ENCODE data around the gene SPTBN5.

SPTBN5 gene

GRCh38 chr15:41821831-41822230 lies 72.0 kb downstream of the SPTBN5 start:
- DNase-seq: no peak

DNA sequence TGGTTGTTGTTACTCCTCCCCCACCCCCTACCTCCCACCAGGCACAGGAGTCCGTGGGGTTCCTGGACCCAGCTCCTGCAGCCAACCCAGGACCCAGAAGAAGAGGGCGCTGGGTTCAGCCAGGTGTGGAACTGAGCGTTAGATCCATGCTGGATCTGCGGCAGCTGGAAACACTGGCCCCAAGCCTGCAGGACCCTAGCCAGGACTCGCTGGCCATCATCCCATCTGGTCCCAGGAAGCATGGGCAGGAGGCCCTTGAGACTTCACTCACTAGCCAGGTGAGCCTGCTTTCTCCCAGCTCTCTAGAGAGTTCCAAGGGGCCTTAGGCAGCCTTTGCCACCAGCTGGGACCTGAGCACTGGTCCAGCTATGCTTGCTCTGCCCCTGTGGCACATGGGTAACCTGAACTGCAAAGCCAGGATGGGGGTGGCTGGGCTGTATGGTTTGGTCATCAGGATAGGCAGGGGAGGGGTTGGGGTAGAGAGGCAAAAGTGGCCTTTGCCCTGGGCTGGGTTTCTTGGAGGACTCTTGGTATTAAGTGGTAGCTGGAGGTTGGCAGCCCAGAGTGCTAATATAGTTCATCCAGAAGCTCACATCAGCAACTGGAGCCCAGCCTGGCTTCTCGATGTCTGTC lies 72.9 kb downstream of the SPTBN5 start:
- no peak for DNase-seq

DNA sequence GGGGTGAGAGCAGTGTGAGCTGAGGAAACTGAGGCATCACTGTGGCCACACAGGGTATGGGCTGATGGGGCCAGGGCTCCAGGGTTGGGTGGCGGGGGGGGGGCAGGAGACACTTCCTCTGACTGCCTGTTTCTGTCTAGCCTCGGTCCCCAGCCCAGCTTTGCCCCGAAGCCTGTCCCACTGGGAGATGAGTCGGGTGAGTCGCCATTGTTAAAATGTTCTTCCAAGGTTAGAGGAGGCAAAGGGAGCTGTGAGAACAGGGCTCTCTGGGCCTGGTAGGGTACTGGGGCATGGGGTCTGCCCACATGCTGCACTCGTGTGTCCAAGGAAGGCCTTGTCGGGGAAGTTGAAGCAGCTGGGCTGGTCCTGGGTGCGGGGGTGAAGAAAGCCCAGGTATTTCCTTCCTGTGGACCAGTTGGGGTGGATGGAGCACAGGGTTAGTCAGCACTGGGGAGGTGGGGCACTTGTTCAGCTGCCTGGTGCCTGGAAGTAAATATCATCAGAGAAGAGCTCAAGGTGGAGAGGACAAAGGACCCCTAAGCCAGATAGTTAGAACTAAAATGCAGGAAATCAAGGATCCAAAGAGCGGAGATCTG lies 74.3 kb downstream of the SPTBN5 start:
- DNase-seq: no peak

- DNase-seq: no peak
These were observed 76.1 kb downstream of the SPTBN5 start for GRCh38 chr15:41817781-41818180.

GRCh38 chr15:41817327-41817726 lies 76.5 kb downstream of the SPTBN5 start:
- DNase-seq: no peak

DNA sequence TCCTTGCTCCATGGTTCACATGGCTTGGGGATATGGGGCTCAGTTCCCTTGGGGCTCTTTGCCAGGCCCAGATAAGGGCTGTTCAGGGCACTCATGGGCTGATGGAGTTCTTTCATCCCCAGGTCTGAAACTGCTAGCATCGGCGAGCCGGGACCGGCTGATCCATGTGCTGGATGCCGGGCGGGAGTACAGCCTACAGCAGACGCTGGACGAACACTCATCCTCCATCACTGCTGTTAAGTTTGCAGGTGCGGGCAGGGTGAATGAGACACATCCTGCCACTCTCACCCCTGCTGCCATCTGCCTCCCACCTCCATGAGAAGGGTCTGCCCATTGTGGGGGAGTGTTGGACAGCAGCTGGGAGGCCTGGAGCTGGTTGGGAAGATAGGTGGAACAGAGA lies 77.1 kb downstream of the SPTBN5 start:
- DNase-seq: no peak

- DNase-seq: no peak
These were observed 79.3 kb downstream of the SPTBN5 start for GRCh38 chr15:41814534-41814933.

GRCh38 chr15:41813426-41813825 lies 80.4 kb downstream of the SPTBN5 start:
- DNase-seq: no peak

DNA sequence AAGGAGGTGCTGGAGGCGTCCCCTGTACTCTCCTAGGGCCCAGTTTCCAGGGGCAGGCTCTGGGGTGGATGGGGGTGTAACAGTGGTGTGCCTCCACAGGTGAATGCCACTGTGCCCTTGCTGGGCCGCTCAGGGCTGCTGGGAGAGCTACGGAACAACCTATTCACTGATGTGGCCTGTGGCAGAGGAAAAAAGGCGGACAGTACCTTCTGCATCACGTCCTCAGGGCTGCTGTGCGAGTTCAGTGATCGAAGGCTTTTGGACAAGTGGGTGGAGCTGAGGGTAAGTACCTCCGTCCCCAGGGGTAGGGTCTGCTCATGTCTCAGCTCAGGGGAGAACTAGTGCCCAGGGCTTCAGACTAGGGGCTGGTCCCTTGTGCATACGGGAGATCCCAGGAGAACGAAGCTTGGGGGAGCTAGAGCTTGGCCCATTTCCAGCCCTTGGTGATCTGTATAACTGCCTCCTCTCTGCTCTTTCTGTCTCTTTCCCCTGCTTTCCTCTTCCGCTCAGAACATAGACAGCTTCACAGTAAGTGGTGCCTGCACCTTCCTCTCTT lies 81.0 kb downstream of the SPTBN5 start:
- DNase-seq: no peak

- DNase-seq: peak; percentile 75
These were observed 82.2 kb downstream of the SPTBN5 start for GRCh38 chr15:41811432-41812195.

DNA sequence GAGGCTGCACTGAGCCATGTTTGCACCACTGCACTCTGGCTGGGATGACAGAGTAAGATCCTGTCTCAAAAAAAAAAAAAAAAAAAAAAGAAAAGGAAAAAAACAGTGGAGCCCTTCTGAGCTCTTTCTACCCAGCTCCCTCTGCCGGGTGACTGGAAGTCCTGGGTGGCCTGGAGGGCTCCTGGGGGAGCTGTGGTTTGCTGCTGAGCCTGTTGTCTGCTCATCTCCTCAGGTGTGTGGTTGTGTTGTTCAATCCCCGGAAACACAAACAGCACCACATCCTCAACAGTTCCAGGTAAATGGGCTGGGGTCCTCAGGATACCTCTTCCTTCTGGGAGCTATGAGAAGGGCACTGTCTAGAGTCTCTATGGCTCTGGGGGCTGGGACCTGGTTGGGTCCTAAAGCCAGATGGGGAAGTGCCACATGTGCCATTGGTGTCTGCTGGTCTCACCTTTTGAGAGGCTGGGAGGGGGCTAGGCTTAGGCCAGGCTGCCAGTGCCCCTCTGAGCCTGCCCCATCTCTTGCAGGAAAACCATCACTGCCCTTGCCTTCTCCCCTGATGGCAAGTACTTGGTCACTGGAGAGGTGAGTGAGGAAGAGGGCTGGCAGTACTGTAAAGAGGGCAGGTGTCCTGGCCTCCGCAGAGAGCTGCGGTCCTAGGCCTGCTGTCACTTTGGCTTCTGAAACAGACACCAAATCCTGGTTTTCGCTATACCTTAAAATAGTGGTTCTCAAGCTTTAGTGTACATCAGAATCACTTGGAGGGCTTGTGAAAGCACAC lies 83.0 kb downstream of the SPTBN5 start:
- DNase-seq: no peak

GRCh38 chr15:41809526-41810220 lies 84.2 kb downstream of the SPTBN5 start:
- DNase-seq: no peak

- no peak for DNase-seq
These were observed 84.7 kb downstream of the SPTBN5 start for GRCh38 chr15:41809121-41809520.

GRCh38 chr15:41806291-41807181 lies 87.3 kb downstream of the SPTBN5 start:
- no peak for DNase-seq

DNA sequence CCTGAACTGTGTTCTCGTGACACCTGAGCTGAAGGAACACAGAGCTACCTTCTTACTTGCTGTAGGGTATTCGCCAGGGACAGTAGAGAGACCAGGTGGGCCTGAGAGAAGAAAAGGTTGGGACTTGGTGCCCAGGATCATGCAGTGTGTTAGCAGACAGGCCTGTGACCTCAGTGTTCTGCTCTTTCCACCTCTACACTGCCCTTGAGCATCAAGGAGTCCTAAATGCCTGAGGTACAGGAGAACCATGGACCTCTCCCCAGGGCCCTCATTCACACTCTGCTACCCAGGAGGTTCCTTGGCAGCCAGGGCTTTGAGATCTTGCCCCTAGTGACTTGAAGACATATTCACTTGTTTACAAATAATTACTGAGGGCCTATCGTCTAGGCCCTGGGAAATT lies 88.1 kb downstream of the SPTBN5 start:
- DNase-seq: no peak

DNA sequence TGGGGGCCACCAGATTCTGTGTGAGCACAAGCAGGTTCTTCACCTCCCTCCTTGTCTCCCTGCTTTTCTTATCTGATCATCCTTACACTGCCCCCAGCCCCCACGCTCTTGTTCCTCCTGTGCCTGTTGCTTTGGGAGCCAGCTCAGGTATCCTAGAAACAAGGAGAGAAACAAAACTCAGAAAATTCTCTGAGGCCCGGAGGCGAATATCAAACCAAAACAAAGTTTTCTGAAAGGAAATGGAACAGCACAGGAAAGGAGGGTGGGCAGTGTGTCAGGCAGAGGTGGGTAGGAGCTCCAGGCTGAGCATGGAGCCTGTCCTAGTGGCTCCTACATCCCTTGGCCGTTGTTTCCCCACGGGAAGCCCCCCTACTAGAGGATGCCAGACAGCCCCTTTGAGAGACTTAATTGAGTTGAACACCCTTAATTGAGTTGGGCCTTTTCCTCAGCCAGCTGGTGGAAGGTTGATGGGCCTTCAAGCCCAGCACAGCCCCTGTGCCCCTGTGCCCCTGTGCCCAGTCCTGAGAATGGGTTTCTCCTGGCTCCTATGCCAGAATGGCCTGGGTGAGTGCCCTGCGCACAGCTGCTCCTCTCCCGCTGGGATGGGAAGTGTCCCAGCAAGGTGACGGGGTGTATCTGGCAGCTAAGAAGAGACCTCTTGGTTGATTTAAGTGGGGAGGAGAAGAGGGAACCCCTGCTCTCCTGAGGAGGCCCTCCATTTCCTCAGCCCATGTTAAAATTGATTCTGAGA lies 88.8 kb downstream of the SPTBN5 start:
- no peak for DNase-seq

DNA sequence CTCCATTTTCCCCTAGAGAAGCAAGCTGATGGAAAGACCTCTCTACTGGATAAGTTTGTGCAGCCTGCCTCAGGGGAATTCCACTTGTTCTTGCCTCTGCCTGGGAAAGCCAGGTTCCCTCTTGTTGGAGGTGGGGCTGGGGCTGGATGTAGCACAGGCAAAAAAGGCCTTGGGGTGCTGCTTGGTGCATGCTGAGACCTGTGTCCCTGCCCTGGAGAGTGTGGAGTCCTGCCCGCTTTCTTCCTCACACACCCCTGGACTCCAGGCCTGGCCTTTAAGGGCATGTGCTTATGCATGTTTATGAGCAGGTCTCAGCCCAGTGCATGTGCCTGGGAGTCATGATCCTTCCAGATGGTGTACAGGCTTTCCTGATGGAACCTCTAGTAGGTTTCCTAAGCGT lies 89.5 kb downstream of the SPTBN5 start:
- DNase-seq: no peak

- no peak for DNase-seq
These were observed 91.9 kb downstream of the SPTBN5 start for GRCh38 chr15:41801850-41802455.

GRCh38 chr15:41801185-41801584 lies 92.7 kb downstream of the SPTBN5 start:
- DNase-seq: no peak

DNA sequence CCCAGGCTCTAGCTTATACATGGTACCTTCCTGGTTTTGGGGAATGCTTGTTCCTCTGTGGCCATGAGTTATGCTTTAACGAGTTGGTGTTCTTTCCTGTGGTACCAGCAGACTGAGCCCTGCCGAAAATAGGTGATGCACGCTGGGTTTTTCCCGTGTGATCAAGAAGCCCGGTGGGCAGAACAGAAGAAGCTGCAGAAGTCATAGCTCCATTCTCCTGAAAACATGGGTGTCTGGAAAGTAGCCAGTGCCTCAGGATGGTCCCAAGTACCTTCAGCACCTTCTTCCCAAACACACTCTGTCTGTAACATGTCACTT lies 94.4 kb downstream of the SPTBN5 start:
- DNase-seq: no peak

Data from activated CD4-positive, alpha-beta T cell treated with anti-CD3 and anti-CD28 coated beads, Interleukin-2, amount 50 U/mL, for 1 hour (primary cell).